Stromal cell of bone marrow (primary cell): ENCODE data around the gene C16orf96.

Source experiments
- DNase-seq: peaks from one replicate; pipeline ENCODE4 v3.0.0-alpha.2; 2012; ENCODE audit warnings: low read depth

C16orf96 gene

GRCh38 chr16:4616047-4616811 is 60.1 kb downstream of the C16orf96 start:
- peak; percentile 100 for DNase-seq

GRCh38 chr16:4617880-4618279 is 61.7 kb downstream of the C16orf96 start:
- no peak for DNase-seq

- no peak for DNase-seq
Measured at GRCh38 chr16:4618645-4619418, 62.7 kb downstream of the C16orf96 start.

GRCh38 chr16:4623593-4623992 is 67.5 kb downstream of the C16orf96 start:
- DNase-seq: no peak

GRCh38 chr16:4624015-4624826 is 68.1 kb downstream of the C16orf96 start, which contains the start of gene MGRN1:
Gene MGRN1, plus strand, starts transcription at chr16:4624826. Its CDS starts 135 bp downstream, at chr16:4624961.
- DNase-seq: peak; percentile 97

GRCh38 chr16:4624827-4625559 is 68.9 kb downstream of the C16orf96 start:
- DNase-seq: peak; percentile 54

GRCh38 chr16:4625560-4626159 is 69.5 kb downstream of the C16orf96 start:
- no peak for DNase-seq

- DNase-seq: no peak
Measured at GRCh38 chr16:4626396-4626795, 70.3 kb downstream of the C16orf96 start.

GRCh38 chr16:4628283-4628682 is 72.1 kb downstream of the C16orf96 start:
- no peak for DNase-seq

- DNase-seq: no peak
Measured at GRCh38 chr16:4631444-4631843, 75.3 kb downstream of the C16orf96 start.

- DNase-seq: no peak
Measured at GRCh38 chr16:4633910-4634635, 77.9 kb downstream of the C16orf96 start.

GRCh38 chr16:4634768-4635167 is 78.6 kb downstream of the C16orf96 start:
- no peak for DNase-seq

GRCh38 chr16:4636196-4636595 is 80.1 kb downstream of the C16orf96 start:
- no peak for DNase-seq

GRCh38 chr16:4637501-4638166 is 81.5 kb downstream of the C16orf96 start:
- no peak for DNase-seq

- no peak for DNase-seq
Measured at GRCh38 chr16:4639899-4640509, 83.9 kb downstream of the C16orf96 start.

GRCh38 chr16:4640572-4641305 is 84.6 kb downstream of the C16orf96 start:
- no peak for DNase-seq

- DNase-seq: no peak
Measured at GRCh38 chr16:4641306-4641687, 85.2 kb downstream of the C16orf96 start.

GRCh38 chr16:4641895-4642294 is 85.8 kb downstream of the C16orf96 start:
- no peak for DNase-seq
